Non-pigmented ciliary epithelial cell (primary cell): ENCODE results near the gene BPIFB6.

Experiments
- DNase-seq: peaks from one replicate; pipeline ENCODE4 v3.0.0-alpha.2; 2010; ENCODE audit warnings: low read depth

The BPIFB6 gene

DNA sequence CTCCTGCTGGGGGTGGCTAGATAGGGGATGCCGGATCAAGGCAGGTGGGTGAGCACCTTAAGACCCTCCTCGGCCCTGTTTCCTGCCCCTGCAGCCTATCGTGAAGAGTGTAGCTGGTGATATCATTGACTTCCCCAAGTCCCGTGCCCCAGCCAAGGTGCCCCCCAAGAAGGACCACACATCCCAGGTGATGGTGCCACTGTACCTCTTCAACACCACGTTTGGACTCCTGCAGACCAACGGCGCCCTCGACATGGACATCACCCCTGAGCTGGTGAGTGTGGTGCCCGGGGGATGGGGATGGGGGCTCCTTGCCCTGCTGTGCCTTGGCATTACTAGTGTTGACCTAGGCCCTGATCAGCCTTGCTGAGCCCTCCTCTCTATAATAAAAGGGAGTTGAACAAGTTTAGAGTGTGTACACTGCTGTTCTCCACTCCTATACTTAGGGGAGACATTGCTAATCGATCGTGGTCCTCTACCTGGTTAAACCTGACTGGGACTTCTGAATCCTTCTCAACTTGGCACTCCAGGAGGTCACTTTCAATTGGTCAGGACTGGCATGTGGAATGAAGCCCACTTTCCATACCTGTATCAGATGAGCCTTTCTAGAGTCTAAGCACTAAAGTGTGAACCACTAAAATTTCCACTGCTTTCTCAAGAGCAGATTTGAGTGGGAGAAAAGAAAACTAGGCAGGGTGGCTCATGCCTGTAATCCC, 33.3 kb downstream of the BPIFB6 start:
- no peak for DNase-seq

DNA sequence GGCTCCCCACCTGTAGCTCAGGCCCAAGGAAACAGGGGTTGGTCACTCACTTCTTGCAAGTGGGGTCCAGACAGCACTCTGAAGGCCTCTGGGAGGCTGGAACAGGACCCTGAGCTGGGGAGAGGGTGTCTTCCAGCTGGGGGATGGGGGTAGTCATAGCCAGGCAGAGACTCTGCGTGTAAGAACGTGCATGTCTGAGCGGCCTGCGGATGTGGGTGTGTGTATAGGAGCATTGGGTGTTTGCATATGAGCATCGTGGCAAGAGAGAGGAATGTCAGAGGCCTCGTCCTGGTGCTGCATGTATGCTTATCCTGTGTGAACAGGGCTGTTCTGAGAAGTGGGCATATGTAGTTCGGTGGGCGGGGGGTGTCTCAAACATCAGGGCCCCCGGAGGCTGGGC, 34.3 kb downstream of the BPIFB6 start:
- DNase-seq = no peak

DNA sequence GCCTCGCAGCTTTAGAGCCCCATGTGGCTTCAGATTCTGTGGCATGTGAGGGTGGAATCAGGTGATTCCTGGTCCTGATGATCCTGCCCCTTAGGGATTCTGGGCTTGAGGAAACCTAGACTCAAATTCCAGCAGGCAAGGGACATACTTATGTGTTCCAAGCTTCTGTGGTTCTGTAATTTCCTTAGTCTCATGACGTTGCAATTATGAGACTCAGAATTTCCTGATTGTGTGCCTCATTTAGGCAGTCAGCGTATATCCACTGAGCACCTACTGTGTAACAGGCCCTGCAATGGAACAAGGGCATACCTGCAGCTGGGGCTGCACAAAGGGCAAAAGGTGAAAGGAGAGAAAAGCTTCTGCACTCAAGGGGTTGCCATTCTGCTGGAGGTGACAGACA, 36.4 kb downstream of the BPIFB6 start:
- DNase-seq = no peak

DNA sequence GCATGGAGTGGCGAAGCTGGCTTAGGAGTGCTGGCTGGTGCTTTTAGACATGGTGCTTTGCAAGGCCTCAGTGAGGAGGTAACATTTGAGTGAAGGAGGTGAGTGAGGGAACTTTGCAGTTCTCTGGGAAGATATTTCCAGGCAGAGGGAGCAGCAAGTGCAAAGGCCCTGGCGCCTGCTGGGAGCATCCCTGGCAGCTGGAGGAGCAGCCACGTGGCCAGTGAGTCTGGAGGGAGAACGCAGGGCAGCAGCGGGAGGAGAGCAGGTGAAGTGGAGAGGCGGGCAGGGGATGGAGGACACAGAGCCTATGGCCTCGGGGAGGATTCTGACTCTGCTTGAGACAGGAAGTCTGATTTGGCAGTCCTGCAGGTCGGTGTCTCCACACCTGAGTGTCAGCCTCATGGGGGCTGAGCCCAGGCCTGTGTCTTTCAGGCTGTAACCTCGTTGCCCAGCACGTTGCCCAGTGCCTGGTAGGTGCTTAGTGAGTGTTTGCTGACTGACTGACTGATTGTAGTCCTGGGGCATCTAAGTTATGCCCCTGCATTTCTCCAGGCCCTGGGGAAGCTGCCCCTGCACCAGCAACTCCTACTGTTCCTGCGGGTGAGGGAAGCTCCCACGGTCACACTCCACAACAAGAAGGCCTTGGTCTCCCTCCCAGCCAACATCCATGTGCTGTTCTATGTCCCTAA, 36.9 kb downstream of the BPIFB6 start:
- DNase-seq = no peak

DNA sequence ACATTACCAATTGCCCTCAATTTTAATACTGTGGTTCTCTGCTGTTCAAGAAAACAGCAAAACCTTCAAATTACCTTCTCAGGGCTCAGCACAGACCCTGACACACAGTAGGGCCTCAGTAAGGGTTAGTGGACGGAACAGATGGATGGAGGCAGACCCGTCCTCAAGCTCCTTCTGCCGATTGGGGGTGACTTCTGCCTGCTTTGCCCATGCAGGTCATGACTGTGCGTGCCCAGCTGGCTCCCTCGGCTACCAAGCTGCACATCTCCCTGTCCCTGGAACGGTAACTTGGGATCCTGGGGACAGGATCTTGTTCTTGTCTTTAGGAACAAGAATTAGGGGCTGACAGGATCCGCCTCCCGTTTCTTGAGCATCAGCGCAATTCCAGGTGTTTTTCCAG, 38.2 kb downstream of the BPIFB6 start:
- DNase-seq = no peak

DNA sequence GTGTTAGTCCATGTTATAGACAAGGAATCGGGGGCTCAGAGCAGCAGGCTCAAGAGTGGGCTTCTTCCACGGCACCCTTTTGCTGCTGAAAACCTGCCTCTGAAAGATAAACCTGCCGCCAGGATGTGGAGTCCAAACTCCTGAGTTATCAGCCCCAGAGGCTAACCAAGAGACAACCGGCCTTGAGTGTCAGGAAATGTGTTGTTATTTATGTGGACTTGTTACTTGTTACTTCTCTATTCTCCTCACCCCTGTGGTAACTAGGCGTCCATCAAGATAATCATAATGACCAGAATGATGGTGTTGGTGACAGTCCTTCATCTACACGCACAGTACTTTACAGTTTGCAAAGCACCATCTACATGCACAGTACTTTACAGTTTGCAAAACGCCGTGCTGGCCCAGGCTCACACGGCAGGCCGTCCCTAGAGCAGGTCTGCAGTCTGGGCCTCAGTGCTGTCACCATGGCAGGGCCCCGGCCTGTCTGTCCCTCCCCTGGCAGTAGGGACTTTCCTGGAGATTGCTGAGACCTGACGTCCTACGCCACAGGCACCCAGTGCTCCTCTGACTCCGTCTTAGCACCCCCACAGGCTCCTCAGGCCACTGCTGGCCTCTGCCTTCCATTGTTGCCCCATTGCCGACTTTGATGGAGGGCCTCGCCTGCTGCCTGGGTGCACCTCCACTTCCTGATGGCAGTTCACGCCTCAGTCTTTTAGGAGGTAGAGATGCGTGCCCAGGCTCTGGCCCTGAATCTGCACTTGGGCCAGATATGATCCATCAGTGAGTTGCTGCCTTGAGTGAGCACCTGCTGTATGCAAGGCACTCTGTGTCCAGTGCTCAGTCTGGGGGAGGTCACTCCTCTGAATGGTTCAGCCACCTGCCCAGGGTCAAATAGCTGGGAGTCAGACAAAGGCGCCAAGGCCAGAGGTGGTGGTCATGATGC, 38.9 kb downstream of the BPIFB6 start:
- DNase-seq = no peak

DNA sequence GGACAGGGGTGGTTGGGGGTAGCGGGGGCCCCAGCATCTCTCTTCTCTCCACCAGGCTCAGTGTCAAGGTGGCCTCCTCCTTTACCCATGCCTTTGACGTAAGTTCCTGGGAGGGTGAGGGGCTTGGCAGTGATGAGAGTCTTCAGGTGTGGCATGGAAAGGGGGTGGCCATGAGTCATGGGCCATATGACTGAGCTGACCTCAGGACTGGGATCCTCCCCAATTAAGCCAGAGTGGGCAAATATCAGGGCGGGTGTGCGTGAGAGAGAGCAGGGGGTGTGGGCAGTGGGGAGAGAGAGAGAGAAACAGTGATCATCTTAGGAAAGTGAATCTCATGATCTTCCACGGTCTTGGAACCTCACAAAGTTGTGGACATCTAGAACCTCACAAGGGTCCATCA, 39.8 kb downstream of the BPIFB6 start:
- no peak for DNase-seq

DNA sequence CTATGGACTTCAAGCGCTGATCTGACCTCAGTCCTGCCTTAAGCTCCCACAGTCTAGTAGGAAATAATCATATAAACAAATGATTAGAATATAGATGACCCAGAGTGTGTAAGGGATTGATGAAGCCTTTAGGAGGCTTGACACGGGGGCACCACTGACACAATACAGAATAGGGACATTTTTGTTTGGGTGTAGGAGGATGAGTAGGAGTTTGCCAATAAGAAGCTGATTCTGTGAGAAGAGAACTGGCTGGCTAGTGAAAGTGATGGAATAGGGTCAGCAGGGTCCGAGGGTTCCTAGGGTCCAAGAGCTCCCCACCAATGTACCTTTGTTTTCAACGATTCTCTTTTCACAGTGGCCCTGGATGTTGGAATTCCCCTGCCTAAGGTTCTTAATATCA, 40.9 kb downstream of the BPIFB6 start:
- no peak for DNase-seq

DNA sequence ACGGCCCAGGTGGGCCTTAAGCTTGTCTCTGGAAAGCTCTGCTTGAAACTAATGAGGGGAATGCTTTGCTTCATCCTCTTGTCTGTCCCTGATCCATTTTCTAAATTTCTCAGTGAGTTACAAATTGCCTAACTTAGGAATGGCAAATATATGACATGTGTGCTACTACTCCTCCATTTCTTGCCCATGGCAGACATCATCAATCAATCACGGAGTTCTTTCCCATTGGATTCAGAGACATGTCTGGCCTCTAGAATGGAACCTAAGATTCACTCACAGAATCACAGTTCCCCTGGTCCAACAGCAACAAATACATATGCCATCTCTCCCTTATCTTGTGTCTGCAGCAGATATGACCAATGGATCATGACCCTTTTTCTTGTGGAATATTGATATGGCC, 41.4 kb downstream of the BPIFB6 start:
- no peak for DNase-seq

DNA sequence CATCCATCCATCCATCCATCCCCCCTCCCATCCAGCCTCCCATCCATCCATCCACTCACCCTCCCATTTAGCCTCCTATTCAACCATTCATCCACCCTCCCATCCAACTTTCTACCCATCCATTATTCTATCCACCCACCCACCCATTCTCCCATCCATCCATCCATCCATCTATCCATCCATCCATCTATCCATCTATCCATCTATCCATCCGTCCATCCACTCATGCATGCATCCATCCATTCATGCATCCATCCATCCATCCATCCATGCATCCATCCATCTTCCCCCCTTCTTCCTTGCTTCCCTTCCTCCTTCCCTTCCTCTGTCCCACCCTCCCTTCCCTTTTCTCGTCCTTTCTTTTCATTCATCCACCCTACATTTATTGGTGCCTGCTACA, 43.2 kb downstream of the BPIFB6 start:
- no peak for DNase-seq

DNA sequence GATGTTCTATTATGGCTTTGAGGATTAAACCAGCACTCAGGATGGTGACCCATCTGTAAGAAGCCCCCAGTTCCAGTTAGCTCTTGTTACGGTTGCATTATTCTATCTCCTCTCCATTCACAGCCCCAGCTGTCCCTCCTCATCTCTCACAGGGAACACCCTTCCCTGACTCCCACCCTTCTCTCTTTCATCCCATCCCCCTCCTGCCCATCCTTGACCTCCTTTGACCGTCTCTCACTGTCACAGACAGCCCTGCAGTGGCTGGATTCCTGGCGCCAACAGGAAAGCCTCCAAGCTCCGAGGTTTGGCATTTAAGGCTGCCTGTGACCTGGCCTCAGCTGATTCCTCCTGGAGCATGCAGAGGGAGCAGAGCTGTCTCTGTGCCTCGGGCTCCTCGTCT, 43.8 kb downstream of the BPIFB6 start:
- DNase-seq = no peak

DNA sequence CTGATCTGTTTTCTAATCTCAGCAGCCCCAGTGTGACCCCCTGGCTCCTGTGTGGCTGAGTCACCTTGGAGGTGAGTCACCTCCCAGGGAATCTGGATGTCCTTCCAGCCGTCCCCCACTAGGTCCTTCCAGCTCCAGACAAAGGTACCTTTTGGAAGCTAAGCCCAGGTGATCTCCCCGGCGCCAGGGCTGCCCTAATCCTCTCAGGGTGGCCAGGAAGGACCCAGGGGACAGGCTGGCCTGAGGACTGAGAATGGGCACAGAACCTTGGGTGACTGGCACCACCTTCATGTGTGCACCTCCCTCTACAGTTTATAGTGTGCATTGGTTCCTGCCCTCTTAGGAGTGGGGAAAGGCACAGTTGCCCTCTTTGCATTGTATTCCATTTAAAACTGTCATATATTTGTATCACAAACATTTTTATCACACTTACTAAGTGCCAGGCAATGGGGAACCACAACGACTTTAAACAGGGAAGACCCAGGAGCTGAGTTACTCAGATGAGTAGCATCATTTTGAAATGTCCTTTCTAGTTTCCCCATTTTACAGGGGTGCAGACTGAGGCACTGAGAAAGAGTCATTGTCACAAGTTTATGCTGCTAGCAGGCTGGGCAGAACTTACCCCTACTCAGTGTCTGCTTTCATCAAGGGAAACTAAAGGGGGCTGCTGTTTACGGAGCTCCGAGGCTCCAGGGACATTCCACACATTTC, 45.4 kb downstream of the BPIFB6 start:
- no peak for DNase-seq

DNA sequence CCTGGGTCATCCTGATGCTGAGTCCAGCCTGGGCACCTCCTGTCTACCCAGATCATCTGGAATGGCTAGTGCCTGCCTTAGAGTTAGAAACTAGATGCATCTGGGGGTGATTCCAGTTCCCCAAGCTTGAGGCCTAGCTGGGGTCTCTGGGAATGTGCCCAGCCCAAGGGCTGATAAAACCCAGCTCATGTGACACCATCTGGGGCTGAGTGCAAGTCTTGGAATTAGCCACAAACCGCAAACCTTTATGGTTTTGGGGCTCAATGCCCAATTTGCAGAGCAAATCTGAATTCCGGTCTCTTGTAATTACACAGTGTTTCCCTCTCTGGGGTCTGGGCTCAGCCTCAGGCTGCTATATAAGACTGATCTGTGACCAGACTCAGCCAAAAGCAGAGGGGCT, 47.8 kb downstream of the BPIFB6 start, which contains the start of gene BPIFB4:
BPIFB4 (plus strand) TSS at position 385 of the 400 bp plus-strand sequence. CDS start 1,884 bp downstream, outside the sequence.
- DNase-seq = no peak

DNA sequence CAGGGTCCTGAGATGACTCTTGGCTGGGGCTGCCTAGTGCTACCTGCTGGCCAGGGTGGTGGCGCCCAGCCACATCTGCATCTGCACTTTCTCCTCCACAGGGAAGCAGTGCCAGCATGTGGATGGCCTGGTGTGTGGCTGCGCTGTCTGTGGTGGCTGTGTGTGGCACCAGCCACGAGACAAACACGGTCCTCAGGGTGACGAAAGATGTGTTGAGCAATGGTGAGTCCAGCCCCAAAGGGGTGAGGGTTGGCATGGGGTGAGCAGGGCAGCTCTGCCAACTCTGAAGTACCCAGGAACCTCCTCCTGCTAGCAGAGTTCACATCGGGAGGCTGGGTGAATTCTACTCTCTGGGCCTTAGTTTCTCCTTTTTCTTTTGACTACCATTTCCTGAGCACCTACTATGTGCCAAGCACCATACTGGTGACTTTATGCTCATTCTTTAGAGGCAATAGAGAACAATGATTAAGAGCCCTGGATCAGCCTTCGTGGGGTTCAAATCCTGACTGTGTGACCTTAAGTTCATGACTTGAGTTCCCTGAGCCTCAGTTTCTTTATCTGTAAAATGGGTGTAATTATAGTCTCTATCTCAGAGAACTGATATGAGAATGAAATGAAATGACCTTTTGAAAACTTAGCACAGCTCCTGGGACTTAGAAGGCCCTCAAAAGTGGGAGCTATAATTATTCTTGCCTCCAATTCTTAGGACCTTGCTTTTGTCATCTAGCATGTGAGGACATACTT, 50.1 kb downstream of the BPIFB6 start:
- DNase-seq = no peak

DNA sequence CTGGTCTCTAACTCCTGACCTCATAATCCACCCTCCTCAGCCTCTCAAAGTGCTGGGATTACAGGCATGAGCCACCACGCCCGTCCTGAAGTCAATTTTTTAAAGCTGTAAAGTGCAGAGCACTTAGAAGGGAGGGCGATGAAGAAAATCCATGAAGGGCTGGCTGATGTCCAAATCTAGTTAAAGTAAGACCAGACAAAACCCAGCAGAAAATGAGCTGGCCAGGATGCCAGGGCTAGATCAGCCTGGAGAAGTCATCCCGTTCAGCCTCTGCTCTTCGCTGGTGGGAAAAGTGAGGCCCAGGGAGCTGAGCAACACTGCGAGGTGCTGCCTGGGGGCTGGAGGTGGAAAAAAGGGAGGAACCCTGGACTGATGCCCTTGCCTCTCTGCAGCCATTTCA, 51.1 kb downstream of the BPIFB6 start:
- no peak for DNase-seq

DNA sequence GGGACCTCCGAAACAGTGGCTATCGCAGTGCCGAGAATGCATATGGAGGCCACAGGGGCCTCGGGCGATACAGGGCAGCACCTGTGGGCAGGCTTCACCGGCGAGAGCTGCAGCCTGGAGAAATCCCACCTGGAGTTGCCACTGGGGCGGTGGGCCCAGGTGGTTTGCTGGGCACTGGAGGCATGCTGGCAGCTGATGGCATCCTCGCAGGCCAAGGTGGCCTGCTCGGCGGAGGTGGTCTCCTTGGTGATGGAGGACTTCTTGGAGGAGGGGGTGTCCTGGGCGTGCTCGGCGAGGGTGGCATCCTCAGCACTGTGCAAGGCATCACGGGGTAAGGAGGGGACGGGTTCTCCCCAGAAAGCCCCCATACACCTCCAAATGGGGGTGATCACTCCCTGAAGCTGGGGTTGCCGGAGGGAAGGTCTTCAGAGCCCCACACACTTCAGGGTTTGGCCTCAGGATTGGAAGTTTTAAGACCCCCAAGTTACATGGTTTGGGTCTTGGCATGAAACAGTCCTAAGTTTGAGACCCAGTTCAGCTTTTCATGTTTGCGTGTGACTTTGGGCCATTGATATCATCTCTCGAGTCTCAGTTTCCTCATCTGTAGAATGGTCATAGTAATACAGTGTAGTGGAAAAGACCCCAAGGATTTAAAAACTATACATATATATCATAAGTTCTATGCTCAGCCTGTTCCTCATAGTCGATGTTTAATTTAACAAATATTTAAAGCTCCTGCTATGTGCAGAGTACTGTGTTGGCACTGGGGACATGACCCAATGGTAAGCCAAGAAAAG, 52.3 kb downstream of the BPIFB6 start:
- no peak for DNase-seq

DNA sequence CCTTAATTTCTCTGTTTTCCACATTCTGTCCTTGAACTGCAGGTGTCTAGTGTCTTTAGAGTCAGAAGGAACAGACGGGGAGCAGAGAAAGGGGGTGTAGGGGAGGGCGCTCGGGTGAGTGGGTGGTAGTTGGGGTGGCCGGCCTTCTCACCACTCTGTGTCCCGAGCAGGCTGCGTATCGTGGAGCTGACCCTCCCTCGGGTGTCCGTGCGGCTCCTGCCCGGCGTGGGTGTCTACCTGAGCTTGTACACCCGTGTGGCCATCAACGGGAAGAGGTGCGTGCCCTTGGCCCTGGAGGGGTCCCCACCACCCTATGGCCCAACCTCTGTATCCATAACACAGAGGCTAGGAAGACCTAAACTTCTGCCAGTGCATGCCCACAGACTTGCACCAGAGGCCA, 53.3 kb downstream of the BPIFB6 start:
- DNase-seq = no peak

DNA sequence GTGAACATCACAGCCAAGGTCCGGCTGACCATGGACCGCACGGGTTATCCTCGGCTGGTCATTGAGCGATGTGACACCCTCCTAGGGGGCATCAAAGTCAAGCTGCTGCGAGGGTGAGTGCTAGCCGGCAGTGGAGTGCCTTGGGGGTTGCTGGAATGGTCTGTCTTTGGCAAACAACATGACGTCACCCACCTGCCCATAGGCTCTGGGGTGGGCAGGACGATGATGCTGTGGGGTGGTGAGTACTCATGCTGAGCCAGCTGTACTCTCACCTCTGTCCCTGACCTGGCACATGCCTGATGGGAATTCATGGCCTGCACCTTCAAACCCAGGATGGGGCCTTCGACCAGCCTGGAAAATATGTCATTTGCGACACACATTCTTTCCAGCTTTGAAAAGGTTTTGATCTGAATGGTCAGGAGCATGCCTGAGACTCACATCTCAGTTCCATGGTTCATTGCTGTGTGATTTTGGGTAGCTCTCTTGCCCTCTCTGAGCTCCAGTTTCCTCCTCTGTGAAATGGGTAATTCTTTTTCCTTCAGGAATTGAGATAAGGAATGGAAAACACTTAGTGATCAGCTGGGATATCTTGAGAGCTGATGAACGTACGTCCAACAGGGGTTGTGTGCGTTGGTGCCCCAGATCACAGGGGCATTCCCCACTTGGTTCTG, 54.7 kb downstream of the BPIFB6 start:
- no peak for DNase-seq

DNA sequence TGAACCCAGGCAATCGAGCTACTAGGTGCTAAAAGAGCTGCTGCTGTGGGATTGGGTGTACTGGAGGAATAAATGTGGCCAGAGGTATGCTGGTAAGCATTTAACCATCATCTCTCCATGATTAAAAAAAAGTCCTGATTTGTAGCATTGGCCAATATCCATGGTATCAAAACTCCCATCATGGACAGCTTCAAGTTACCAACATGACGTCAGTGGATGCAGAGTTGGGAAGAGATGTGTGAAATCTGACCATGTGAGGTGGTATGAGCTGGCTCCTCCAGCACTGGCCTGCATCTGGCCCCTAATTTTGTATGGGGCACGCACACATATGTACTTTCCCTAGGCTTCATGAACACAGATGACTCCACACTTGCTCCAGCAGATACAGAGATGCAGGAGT, 59.7 kb downstream of the BPIFB6 start:
- no peak for DNase-seq

DNA sequence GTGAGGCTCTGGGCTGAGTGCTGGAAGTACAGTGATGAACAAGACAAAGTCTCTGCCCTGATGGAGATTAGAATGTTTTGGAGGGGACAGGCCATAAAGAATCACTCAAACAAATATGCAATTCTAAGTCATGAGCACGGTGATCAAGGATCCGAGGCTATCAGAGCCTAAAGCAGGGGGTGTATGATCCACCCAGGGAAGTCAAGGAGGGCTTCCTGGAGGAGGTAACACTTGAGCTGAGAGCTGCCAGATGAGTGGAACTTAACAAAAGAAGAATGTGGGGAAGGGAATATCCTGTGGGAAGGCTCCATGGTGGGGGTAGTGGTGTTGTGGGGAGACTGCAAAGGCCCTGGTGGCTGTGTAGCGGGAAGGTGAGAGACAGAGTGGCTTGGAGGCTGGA, 60.2 kb downstream of the BPIFB6 start:
- DNase-seq = no peak
